PC-9 (cell line): Measurements from ENCODE around the gene GRM1. TPM values are rescaled to one million over a fixed set of nuclear protein-coding genes. Genes with fewer than 3 reads are reported as not detected.

Experiments used
- BruUV-seq: library from RNA; stranded (reverse); fragments of 400-500 nt; replicated peaks from 2 replicates; lab custom pipeline; 2021; lab: Mats Ljungman, UMichigan
- CTCF ChIA-PET: fragments of 300-600 bp; sonication (Branson Sonifier 250); formaldehyde crosslinking; loops from one replicate; lab custom pipeline; 2022; ENCODE audit warnings: antibody characterized with exemption; lab: Charles Lee
- POLR2A ChIA-PET: fragments of 300-600 bp; sonication (Branson Sonifier 250); formaldehyde crosslinking; loops from one replicate; lab custom pipeline; 2022; ENCODE audit warnings: antibody characterized with exemption; ENCODE audit not compliant: unreplicated experiment; lab: Charles Lee
- DNase-seq, 2 experiments: peaks; one replicate each; pipeline versions ENCODE4 v3.0.0 to v3.0.0-alpha.2; 2015 to 2022; ENCODE audit warnings: mixed read lengths in 1 of 2
- H2AFZ ChIP-seq: fragments of 200-600 bp; sonication (generic); 2 replicates; pipeline ENCODE4 v1.8.1; 2017; ENCODE audit warnings: antibody characterized with exemption
- H3F3A ChIP-seq: fragments of 200-600 bp; sonication (generic); 2 replicates; pipeline ENCODE4 v1.8.1; 2017; ENCODE audit warnings: antibody characterized with exemption, mild to moderate bottlenecking, low read depth; ENCODE audit not compliant: insufficient read depth
- H3K27ac ChIP-seq: fragments of 200-600 bp; sonication (generic); 2 replicates; pipeline ENCODE4 v1.6.1; 2016; ENCODE audit warnings: mixed run types
- H3K27me3 ChIP-seq: fragments of 200-600 bp; sonication (generic); 2 replicates; pipeline ENCODE4 v1.6.1; 2016; ENCODE audit warnings: low read depth, mixed run types; ENCODE audit not compliant: insufficient read depth
- H3K36me3 ChIP-seq: fragments of 200-600 bp; sonication (generic); 2 replicates; pipeline ENCODE4 v1.6.1; 2016; ENCODE audit warnings: low read depth, mixed run types
- H3K4me1 ChIP-seq: fragments of 200-600 bp; sonication (generic); replicated peaks from 2 replicates; pipeline ENCODE4 v1.6.1; 2016; ENCODE audit warnings: mixed run types; ENCODE audit not compliant: insufficient read depth
- H3K4me2 ChIP-seq: fragments of 200-600 bp; sonication (generic); 2 replicates; pipeline ENCODE4 v1.6.1; 2017; ENCODE audit warnings: mixed run types
- H3K4me3 ChIP-seq: fragments of 200-600 bp; sonication (generic); 2 replicates; pipeline ENCODE4 v1.6.1; 2016; ENCODE audit warnings: mixed run types
- H3K79me2 ChIP-seq: fragments of 200-600 bp; sonication (generic); 2 replicates; pipeline ENCODE4 v1.6.1; 2017; ENCODE audit warnings: low read depth, mixed run types
- H3K9me2 ChIP-seq: fragments of 200-600 bp; sonication (generic); 2 replicates; pipeline ENCODE4 v1.8.1; 2017; ENCODE audit warnings: mild to moderate bottlenecking; ENCODE audit not compliant: insufficient read depth
- H3K9me3 ChIP-seq: fragments of 200-600 bp; sonication (generic); 2 replicates; pipeline ENCODE4 v1.8.1; 2016; ENCODE audit warnings: low read depth; ENCODE audit not compliant: insufficient read depth
- H4K20me1 ChIP-seq: fragments of 200-600 bp; sonication (generic); 2 replicates; pipeline ENCODE4 v1.8.1; 2017; ENCODE audit not compliant: insufficient read depth
- EZH2 ChIP-seq: fragments of 200-600 bp; sonication (generic); IDR thresholded peaks from 2 replicates; pipeline ENCODE4 v1.8.0; 2017; ENCODE audit warnings: antibody characterized with exemption, low read depth
- intact Hi-C: fragments of 100-400 bp; cut with micrococcal nuclease; formaldehyde crosslinking; loops from one replicate; pipeline ENCODE4 v1.10.0; 2022; ENCODE audit not compliant: unreplicated experiment
- total RNA-seq: library from RNA; stranded (reverse); gene quantifications from 2 replicates; pipeline ENCODE4 v1.2.3, GENCODE V29; 2021
- TF ChIP-seq, protein P1 (sequence below): fragments of 200-600 bp; sonication (generic); conservative IDR thresholded peaks from 2 replicates; pipeline ENCODE4 v1.6.1; 2017; ENCODE audit warnings: mixed run types, antibody characterized with exemption, mild to moderate bottlenecking, moderate library complexity

The GRM1 gene
- total RNA-seq, 1 experiment from 2014 or later, result 0.26 TPM

DNA sequence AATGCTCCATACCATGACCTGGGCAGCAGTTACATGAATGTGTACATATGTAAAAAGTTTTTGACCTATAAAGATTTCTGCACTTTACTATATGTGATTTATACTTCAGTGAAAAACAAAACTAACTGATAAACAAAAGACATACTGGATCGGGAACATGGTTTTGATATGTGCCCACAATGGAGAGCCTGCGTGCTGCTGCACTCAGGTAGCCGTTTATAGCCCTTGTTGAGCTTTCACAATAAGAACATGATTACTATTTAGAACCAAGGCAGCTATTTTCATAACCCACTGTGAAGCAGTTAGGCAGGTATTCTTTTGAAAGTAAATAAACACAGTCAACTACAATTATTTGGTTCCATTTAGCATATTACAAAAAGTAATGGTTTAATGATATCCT is 318.8 kb downstream of the GRM1 start:
- TF ChIP-seq EZH2, result no peak
- TF ChIP-seq, protein P1, sequence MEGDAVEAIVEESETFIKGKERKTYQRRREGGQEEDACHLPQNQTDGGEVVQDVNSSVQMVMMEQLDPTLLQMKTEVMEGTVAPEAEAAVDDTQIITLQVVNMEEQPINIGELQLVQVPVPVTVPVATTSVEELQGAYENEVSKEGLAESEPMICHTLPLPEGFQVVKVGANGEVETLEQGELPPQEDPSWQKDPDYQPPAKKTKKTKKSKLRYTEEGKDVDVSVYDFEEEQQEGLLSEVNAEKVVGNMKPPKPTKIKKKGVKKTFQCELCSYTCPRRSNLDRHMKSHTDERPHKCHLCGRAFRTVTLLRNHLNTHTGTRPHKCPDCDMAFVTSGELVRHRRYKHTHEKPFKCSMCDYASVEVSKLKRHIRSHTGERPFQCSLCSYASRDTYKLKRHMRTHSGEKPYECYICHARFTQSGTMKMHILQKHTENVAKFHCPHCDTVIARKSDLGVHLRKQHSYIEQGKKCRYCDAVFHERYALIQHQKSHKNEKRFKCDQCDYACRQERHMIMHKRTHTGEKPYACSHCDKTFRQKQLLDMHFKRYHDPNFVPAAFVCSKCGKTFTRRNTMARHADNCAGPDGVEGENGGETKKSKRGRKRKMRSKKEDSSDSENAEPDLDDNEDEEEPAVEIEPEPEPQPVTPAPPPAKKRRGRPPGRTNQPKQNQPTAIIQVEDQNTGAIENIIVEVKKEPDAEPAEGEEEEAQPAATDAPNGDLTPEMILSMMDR, result no peak
- no peaks in the 10 kb centered on the region for H3K9me2 ChIP-seq
- no peaks in the 10 kb centered on the region for H3K27me3 ChIP-seq
- H3F3A ChIP-seq, result no peaks in the 10 kb centered on the region
- no peaks in the 10 kb centered on the region for H3K9me3 ChIP-seq
- H3K4me1 ChIP-seq, result no peaks in the 10 kb centered on the region
- no TSS peak for BruUV-seq
- no peak overlapping the region for H3K4me3 ChIP-seq
- POLR2A ChIA-PET, result no interaction called here
- no peaks in the 10 kb centered on the region for H3K79me2 ChIP-seq
- no peak overlapping the region for H3K4me2 ChIP-seq
- H2AFZ ChIP-seq, result no peak overlapping the region
- H4K20me1 ChIP-seq, result no peaks in the 10 kb centered on the region
- intact Hi-C loops, result no loop called here
- CTCF ChIA-PET, result no interaction called here
- no peaks in the 10 kb centered on the region for H3K36me3 ChIP-seq
- no peak for DNase-seq
- no peak overlapping the region for H3K27ac ChIP-seq

DNA sequence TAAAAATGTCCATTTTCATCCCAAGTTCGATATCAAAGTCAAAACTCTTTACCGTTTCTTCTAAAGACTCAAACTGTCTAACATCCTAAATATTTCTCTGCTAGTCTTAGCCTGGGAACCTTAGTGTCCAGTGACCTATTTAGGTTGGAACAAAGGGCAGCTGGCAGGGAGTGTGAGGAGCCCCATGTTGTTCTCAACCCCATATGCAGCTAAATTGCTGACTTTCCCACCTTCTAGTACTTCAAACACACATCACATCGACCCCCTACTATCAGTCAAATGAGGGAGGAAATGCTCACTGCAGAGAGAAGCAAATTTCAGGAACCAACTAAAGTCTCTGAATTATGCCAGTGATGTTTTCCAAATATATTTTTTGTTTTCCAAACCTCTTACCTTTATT is 322.2 kb downstream of the GRM1 start:
- H3K27me3 ChIP-seq, result no peaks in the 10 kb centered on the region
- no peak for TF ChIP-seq EZH2
- TF ChIP-seq, protein P1, result no peak
- H3K4me2 ChIP-seq, result no peak overlapping the region
- CTCF ChIA-PET, result no interaction called here
- no peaks in the 10 kb centered on the region for H3K9me2 ChIP-seq
- H3K4me1 ChIP-seq, result no peaks in the 10 kb centered on the region
- H3K79me2 ChIP-seq, result no peaks in the 10 kb centered on the region
- H3K4me3 ChIP-seq, result no peak overlapping the region
- no peak overlapping the region for H3K27ac ChIP-seq
- H3K9me3 ChIP-seq, result no peaks in the 10 kb centered on the region
- POLR2A ChIA-PET, result no interaction called here
- H2AFZ ChIP-seq, result no peak overlapping the region
- no peak for DNase-seq
- intact Hi-C loops, result no loop called here
- H3F3A ChIP-seq, result no peaks in the 10 kb centered on the region
- H4K20me1 ChIP-seq, result no peaks in the 10 kb centered on the region
- BruUV-seq, result no TSS peak
- no peaks in the 10 kb centered on the region for H3K36me3 ChIP-seq

DNA sequence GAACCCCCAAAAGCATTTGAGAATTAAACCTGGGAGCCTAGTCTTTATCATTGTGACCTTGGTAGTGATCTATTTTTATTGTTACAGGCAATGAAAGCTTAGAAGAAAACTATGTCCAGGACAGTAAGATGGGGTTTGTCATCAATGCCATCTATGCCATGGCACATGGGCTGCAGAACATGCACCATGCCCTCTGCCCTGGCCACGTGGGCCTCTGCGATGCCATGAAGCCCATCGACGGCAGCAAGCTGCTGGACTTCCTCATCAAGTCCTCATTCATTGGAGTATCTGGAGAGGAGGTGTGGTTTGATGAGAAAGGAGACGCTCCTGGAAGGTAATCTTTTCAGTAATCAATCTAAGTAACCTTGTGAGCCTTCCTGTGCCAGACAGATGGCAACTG is 323.3 kb downstream of the GRM1 start:
- DNase-seq, result no peak
- ChIA-PET CTCF (no interaction called here), POLR2A (no interaction called here)
- H3K36me3 ChIP-seq, result no peaks in the 10 kb centered on the region
- H3K27me3 ChIP-seq, result no peaks in the 10 kb centered on the region
- intact Hi-C loops, result no loop called here
- H3F3A ChIP-seq, result peaks cover 5% of the 10 kb centered on the region
- BruUV-seq, result no TSS peak
- no peak for TF ChIP-seq EZH2
- TF ChIP-seq, protein P1, result no peak
- H3K79me2 ChIP-seq, result no peaks in the 10 kb centered on the region
- no peaks in the 10 kb centered on the region for H3K9me2 ChIP-seq
- H3K4me1 ChIP-seq, result peaks cover 2% of the 10 kb centered on the region
- H4K20me1 ChIP-seq, result no peaks in the 10 kb centered on the region
- no peak overlapping the region for H3K27ac ChIP-seq
- no peaks in the 10 kb centered on the region for H3K9me3 ChIP-seq
- H3K4me3 ChIP-seq, result no peak overlapping the region
- no peak overlapping the region for H2AFZ ChIP-seq
- H3K4me2 ChIP-seq, result no peak overlapping the region
